Measurements from ENCODE around the gene SF3B2. TPM values are rescaled to one million over a fixed set of nuclear protein-coding genes. Genes with fewer than 3 reads are reported as not detected.
"Not testable (repeated sequence)": the region's sequence is repeated elsewhere in the genome, so short reads cannot be mapped to it uniquely, and the experiment has no call there.

Gene SF3B2
- total RNA-seq, 1 experiment from 2014 or later, result 237 TPM

GRCh38 chr11:66112601-66113499, 60.7 kb downstream of the SF3B2 start:
- no CpG with 5 or more reads among the region's 3 CpGs for WGBS (ENCODE audit: extremely low coverage, insufficient read length, low lambda C conversion rate)
- Histone ChIP-seq H2BK5ac (ENCODE audit: insufficient read length, low read length) (no peak overlapping the region), H3K56ac (ENCODE audit: insufficient read length, low read depth, low read length) (no peak overlapping the region), H3K9ac (ENCODE audit: extremely low read depth, insufficient read length, low read length) (no peak overlapping the region), H3K4ac (ENCODE audit: low read depth, low read length) (no peak overlapping the region), H3K4me1 (ENCODE audit: insufficient read depth, low read length) (peaks cover 7% of the 10 kb centered on the region), H3K27me3 (ENCODE audit: insufficient read depth, low read length) (no peaks in the 10 kb centered on the region), H3K79me1 (ENCODE audit: insufficient read depth, low read depth, low read length, poor library complexity, severe bottlenecking) (no peaks in the 10 kb centered on the region), H3K27ac (ENCODE audit: insufficient read length, low read depth, low read length) (no peak overlapping the region), H3K14ac (ENCODE audit: insufficient read depth, low read length) (no peak overlapping the region), H3K9me3 (ENCODE audit: control insufficient read depth, low read depth, low read length) (no peaks in the 10 kb centered on the region), H4K5ac (ENCODE audit: insufficient read length, low read depth, low read length) (no peak overlapping the region), H2BK20ac (ENCODE audit: low read depth, low read length, poor library complexity, severe bottlenecking) (no peak overlapping the region), H4K8ac (replicated peaks; ENCODE audit: insufficient read length, low read depth, low read length) (peak overlapping the region; percentile 63), H4K20me1 (ENCODE audit: control insufficient read depth, insufficient read depth, insufficient read length) (no peaks in the 10 kb centered on the region), H3K4me2 (ENCODE audit: insufficient read depth, insufficient read length, low read length) (no peak overlapping the region), H2BK12ac (ENCODE audit: insufficient read length, low read depth, low read length) (no peak overlapping the region), H3T11ph (ENCODE audit: low read length) (no peak overlapping the region), H4K91ac (ENCODE audit: insufficient read length, low read depth, low read length) (no peak overlapping the region), H2AFZ (ENCODE audit: low read length) (no peak overlapping the region), H2BK120ac (ENCODE audit: low read depth, low read length, poor library complexity, severe bottlenecking) (no peak overlapping the region), H2AK5ac (ENCODE audit: insufficient read length, low read length) (no peak overlapping the region), H3K23ac (ENCODE audit: insufficient read length, low read depth, low read length) (no peak overlapping the region), H3K79me2 (ENCODE audit: insufficient read depth, low read length) (no peaks in the 10 kb centered on the region), H2BK15ac (ENCODE audit: low read depth, low read length) (no peak overlapping the region), H3K23me2 (ENCODE audit: insufficient read length, low read depth, low read length, poor library complexity, severe bottlenecking) (no peaks in the 10 kb centered on the region), H3K18ac (ENCODE audit: insufficient read length, low read depth, low read length) (no peak overlapping the region)
- Mint-ChIP-seq H3K27ac (peak overlapping the region in 1 of 3 experiments; percentile 81; a peak in 3 of 7 replicates), H3K27me3 (ENCODE audit: low read depth) (peaks cover 2% of the 10 kb centered on the region; the same call in 1 of the 2 replicates), H3K4me1 (peaks cover 31 to 38% of the 10 kb centered on the region in 2 experiments), H3K36me3 (ENCODE audit: insufficient read depth in 1 of 3, low read depth in 3 of 3) (no peaks in the 10 kb centered on the region), H3K9me3 (no peaks in the 10 kb centered on the region), H3K4me3 (no peak overlapping the region; a peak in 1 of 5 replicates)
- no peak for TF ChIP-seq CTCF (conservative IDR thresholded peaks at IDR 0.05)
- DNase-seq, result no peak

- not testable (repeated sequence) for H3K4ac ChIP-seq (ENCODE audit: low read depth, low read length); H3K79me2 ChIP-seq (ENCODE audit: insufficient read depth, low read length); H3K27me3 ChIP-seq (ENCODE audit: insufficient read depth, low read length); H3K27ac ChIP-seq (ENCODE audit: insufficient read length, low read depth, low read length); H3K56ac ChIP-seq (ENCODE audit: insufficient read length, low read depth, low read length); H2BK120ac ChIP-seq (ENCODE audit: low read depth, low read length, poor library complexity, severe bottlenecking); H3K18ac ChIP-seq (ENCODE audit: insufficient read length, low read depth, low read length); H3K36me3 Mint-ChIP-seq (ENCODE audit: insufficient read depth in 1 of 3, low read depth in 3 of 3); H3K4me3 Mint-ChIP-seq; H4K20me1 ChIP-seq (ENCODE audit: control insufficient read depth, insufficient read depth, insufficient read length); H4K8ac ChIP-seq (replicated peaks; ENCODE audit: insufficient read length, low read depth, low read length); H3T11ph ChIP-seq (ENCODE audit: low read length); H2BK15ac ChIP-seq (ENCODE audit: low read depth, low read length); H2BK20ac ChIP-seq (ENCODE audit: low read depth, low read length, poor library complexity, severe bottlenecking); H2AK5ac ChIP-seq (ENCODE audit: insufficient read length, low read length); H3K9me3 ChIP-seq (ENCODE audit: control insufficient read depth, low read depth, low read length); H3K23me2 ChIP-seq (ENCODE audit: insufficient read length, low read depth, low read length, poor library complexity, severe bottlenecking); H3K23ac ChIP-seq (ENCODE audit: insufficient read length, low read depth, low read length); H3K27me3 Mint-ChIP-seq (ENCODE audit: low read depth); H4K91ac ChIP-seq (ENCODE audit: insufficient read length, low read depth, low read length); H3K14ac ChIP-seq (ENCODE audit: insufficient read depth, low read length); H3K27ac Mint-ChIP-seq; H2AFZ ChIP-seq (ENCODE audit: low read length); H3K79me1 ChIP-seq (ENCODE audit: insufficient read depth, low read depth, low read length, poor library complexity, severe bottlenecking); H3K4me2 ChIP-seq (ENCODE audit: insufficient read depth, insufficient read length, low read length); H3K9ac ChIP-seq (ENCODE audit: extremely low read depth, insufficient read length, low read length); DNase-seq; H2BK5ac ChIP-seq (ENCODE audit: insufficient read length, low read length); H2BK12ac ChIP-seq (ENCODE audit: insufficient read length, low read depth, low read length); H3K9me3 Mint-ChIP-seq; H4K5ac ChIP-seq (ENCODE audit: insufficient read length, low read depth, low read length)
- peaks cover 14% of the 10 kb centered on the region for H3K4me1 ChIP-seq (ENCODE audit: insufficient read depth, low read length)
- H3K4me1 Mint-ChIP-seq, result peaks cover 44 to 51% of the 10 kb centered on the region in 2 experiments
- WGBS (ENCODE audit: extremely low coverage, insufficient read length, low lambda C conversion rate), result no CpG with 5 or more reads among the region's 3 CpGs
These were observed 62.8 kb downstream of the SF3B2 start for GRCh38 chr11:66114957-66115356.
